SK-N-SH treated with all-trans-retinoic acid at 6 μM for 48 hours (cell line): ENCODE measurements around the gene SEC23A.

Source experiments
- ARNTL ChIP-seq: fragments of 450-650 bp; formaldehyde crosslinking; IDR thresholded peaks from 2 replicates; pipeline ENCODE4 v1.5.0; 2020; ENCODE audit warnings: low read depth, mild to moderate bottlenecking, moderate library complexity, borderline replicate concordance
- BACH2 ChIP-seq: fragments of 250-450 bp; sonication (Bioruptor Pico); IDR thresholded peaks from 2 replicates; pipeline ENCODE4 v1.9.0; 2021; ENCODE audit warnings: mild to moderate bottlenecking, borderline replicate concordance
- GLIS3 ChIP-seq: fragments of 250-450 bp; sonication (Bioruptor Pico); IDR thresholded peaks from 2 replicates; pipeline ENCODE4 v1.5.0; 2020; ENCODE audit warnings: mild to moderate bottlenecking, moderate library complexity
- PATZ1 ChIP-seq: fragments of 250-450 bp; sonication (Bioruptor Pico); IDR thresholded peaks from 2 replicates; pipeline ENCODE4 v1.8.0; 2020; ENCODE audit warnings: mild to moderate bottlenecking, moderate library complexity, borderline replicate concordance
- TOX ChIP-seq: fragments of 250-450 bp; sonication (Bioruptor Pico); IDR thresholded peaks from 2 replicates; pipeline ENCODE4 v1.8.0; 2021; ENCODE audit warnings: mild to moderate bottlenecking, moderate library complexity, borderline replicate concordance
- ZNF565 ChIP-seq: fragments of 450-650 bp; formaldehyde crosslinking; conservative IDR thresholded peaks from 2 replicates; pipeline ENCODE4 v1.5.0; 2020; ENCODE audit warnings: low read depth, mild to moderate bottlenecking, moderate library complexity
- ZNF70 ChIP-seq: fragments of 450-650 bp; formaldehyde crosslinking; IDR thresholded peaks from 2 replicates; pipeline ENCODE4 v1.5.0; 2020; ENCODE audit warnings: mild to moderate bottlenecking, moderate library complexity

- TF ChIP-seq ARNTL (CRISPR knock-in tag): no peak
- no peak for TF ChIP-seq TOX (CRISPR knock-in tag)
- TF ChIP-seq BACH2 (CRISPR knock-in tag): no peak
- TF ChIP-seq ZNF565 (CRISPR knock-in tag): no peak
- TF ChIP-seq ZNF70: no peak
- TF ChIP-seq GLIS3 (CRISPR knock-in tag): no peak
- no peak for TF ChIP-seq PATZ1 (CRISPR knock-in tag)
These were observed 5.8 kb upstream of the SEC23A start for GRCh38 chr14:39108791-39109190.
